Panc1 (cell line): ENCODE data around the gene AGTPBP1.

Experiments
- CTCF ChIP-seq: fragments of 450-650 bp; IDR thresholded peaks from 2 replicates; pipeline ENCODE4 v1.5.1; 2017; ENCODE audit warnings: mild to moderate bottlenecking
- POLR2AphosphoS5 ChIP-seq: IDR thresholded peaks from 2 replicates; pipeline ENCODE4 v1.6.1; 2012; ENCODE audit warnings: mild to moderate bottlenecking, low read depth, low read length, moderate library complexity

DNA sequence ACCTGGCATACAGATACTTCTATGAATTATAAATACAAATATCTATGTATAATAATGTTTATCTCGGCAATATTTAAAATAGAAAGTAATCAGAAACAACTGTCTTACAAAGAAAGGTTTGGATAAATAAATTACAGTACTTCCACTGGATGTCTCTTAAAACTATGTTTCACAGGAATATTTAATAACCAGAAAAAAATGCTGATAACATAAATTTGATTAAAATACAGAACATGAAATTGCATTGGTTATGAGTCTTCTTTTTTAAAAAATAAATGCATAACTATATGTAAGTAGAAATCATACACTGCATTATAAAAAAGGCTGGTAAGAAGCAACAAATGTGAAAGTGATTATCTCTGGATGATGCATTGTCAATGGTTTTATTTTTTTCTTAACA lies 126.0 kb downstream of the AGTPBP1 start:
- no peak for TF ChIP-seq POLR2AphosphoS5
- TF ChIP-seq CTCF: no peak
